Endothelial cell of umbilical vein (primary cell): ENCODE results near the gene TUSC7. TPM values are rescaled to one million over a fixed set of nuclear protein-coding genes. Genes with fewer than 3 reads are reported as not detected.

Experiments used
- BruUV-seq: library from RNA; stranded (reverse); fragments of 400-500 nt; replicated peaks from 2 replicates; lab custom pipeline; 2021; lab: Mats Ljungman, UMichigan
- CTCF ChIA-PET: fragments of 300-600, 350-600 bp; sonication (Branson Sonifier 250); formaldehyde crosslinking; loops from one replicate; lab custom pipeline; 2021; ENCODE audit warnings: antibody characterized with exemption, inconsistent platforms; lab: Charles Lee
- POLR2A ChIA-PET: fragments of 300-600, 350-600 bp; sonication (Branson Sonifier 250); formaldehyde crosslinking; loops from one replicate; lab custom pipeline; 2021; ENCODE audit warnings: antibody characterized with exemption, inconsistent platforms; lab: Charles Lee
- DNase-seq: peaks from one replicate; pipeline ENCODE4 v3.0.0-alpha.2; 2011; ENCODE audit warnings: low read depth, low spot score
- FAIRE-seq: peaks from 2 replicates; lab custom pipeline; 2011; peaks lifted over from hg19 to GRCh38; lab: Jason Lieb, UNC
- H2AFZ ChIP-seq: 2 replicates; pipeline ENCODE4 v1.6.0; 2012; ENCODE audit warnings: low read depth, low read length, control low read depth, inconsistent platforms
- H3K27ac ChIP-seq: 2 replicates; pipeline ENCODE4 v1.5.1; 2011; ENCODE audit warnings: low read depth, mild to moderate bottlenecking, control low read depth, low read length, moderate library complexity; ENCODE audit not compliant: insufficient read depth
- H3K27me3 ChIP-seq, 2 experiments: 2 replicates each; pipeline versions ENCODE4 v1.6.0 to v1.6.1; 2011; ENCODE audit warnings: low read length in 2 of 2, mixed read lengths in 1 of 2; ENCODE audit not compliant: control insufficient read depth in 2 of 2, insufficient read depth in 2 of 2
- H3K36me3 ChIP-seq, 2 experiments: 2 replicates in 1 of 2; 3 replicates in 1 of 2; pipeline ENCODE4 v1.5.1; 2011; ENCODE audit warnings: low read length in 2 of 2, mild to moderate bottlenecking in 1 of 2, moderate library complexity in 1 of 2; ENCODE audit not compliant: control insufficient read depth in 2 of 2, insufficient read depth in 2 of 2; ENCODE audit errors: extremely low read depth in 1 of 2
- H3K4me1 ChIP-seq: 3 replicates; pipeline ENCODE4 v1.5.1; 2011; ENCODE audit warnings: mild to moderate bottlenecking, low read length; ENCODE audit not compliant: control insufficient read depth, insufficient read depth; ENCODE audit errors: extremely low read depth
- H3K4me2 ChIP-seq: 2 replicates; pipeline ENCODE4 v1.6.1; 2011; ENCODE audit warnings: low read length, control low read depth, mixed read lengths; ENCODE audit not compliant: insufficient read depth
- H3K4me3 ChIP-seq, 3 experiments: fragments of 200-600 bp in 1 of 3; sonication (generic), shearing (Covaris generic) in 1 of 3; replicated peaks in 1 of 3; 2 replicates each; pipeline ENCODE4 v1.5.1; 2011 to 2016; ENCODE audit warnings: control low read depth in 3 of 3, low read length in 3 of 3, mild to moderate bottlenecking in 2 of 3, inconsistent platforms in 1 of 3, low read depth in 1 of 3, moderate library complexity in 1 of 3; ENCODE audit not compliant: insufficient read depth in 1 of 3
- H3K79me2 ChIP-seq: 2 replicates; pipeline ENCODE4 v1.6.0; 2012; ENCODE audit warnings: low read length, inconsistent platforms; ENCODE audit not compliant: control insufficient read depth, insufficient read depth
- H3K9ac ChIP-seq: replicated peaks from 2 replicates; pipeline ENCODE3; 2011; ENCODE audit warnings: low read length, control low read depth; ENCODE audit not compliant: insufficient read depth; ENCODE audit errors: extremely low read depth
- H3K9me1 ChIP-seq: replicated peaks from 3 replicates; pipeline ENCODE4 v1.6.0; 2011; ENCODE audit warnings: mild to moderate bottlenecking, low read length; ENCODE audit not compliant: control insufficient read depth, insufficient read depth; ENCODE audit errors: extremely low read depth
- H3K9me3 ChIP-seq: replicated peaks from 2 replicates; pipeline ENCODE4 v1.5.1; 2012; ENCODE audit warnings: low read length, inconsistent platforms; ENCODE audit not compliant: control insufficient read depth, insufficient read depth
- H4K20me1 ChIP-seq: replicated peaks from 2 replicates; pipeline ENCODE3; 2011; ENCODE audit warnings: mild to moderate bottlenecking, low read length; ENCODE audit not compliant: control insufficient read depth, insufficient read depth; ENCODE audit errors: extremely low read depth
- EZH2 ChIP-seq: IDR thresholded peaks from 2 replicates; pipeline ENCODE4 v1.6.1; 2012; ENCODE audit warnings: borderline replicate concordance, low read depth, mild to moderate bottlenecking, moderate library complexity, low read length, inconsistent platforms; ENCODE audit not compliant: severe bottlenecking
- FOS ChIP-seq: IDR thresholded peaks from 2 replicates; pipeline ENCODE4 v1.6.1; 2011; ENCODE audit warnings: mild to moderate bottlenecking, low read length, moderate library complexity, borderline replicate concordance; ENCODE audit not compliant: insufficient read depth
- GATA2 ChIP-seq: IDR thresholded peaks from 2 replicates; pipeline ENCODE4 v1.7.0; 2011; ENCODE audit warnings: low read depth, mild to moderate bottlenecking, moderate library complexity, mixed read lengths, low read length; ENCODE audit not compliant: insufficient read length, insufficient read depth
- JUN ChIP-seq: IDR thresholded peaks from 2 replicates; pipeline ENCODE4 v1.6.1; 2011; ENCODE audit warnings: borderline replicate concordance, low read depth; ENCODE audit not compliant: insufficient read length, insufficient read depth
- MYC ChIP-seq: IDR thresholded peaks from one replicate; pipeline ENCODE4 v1.6.1; 2011; ENCODE audit warnings: mild to moderate bottlenecking, low read depth, low read length
- POLR2A ChIP-seq: IDR thresholded peaks from 2 replicates; pipeline ENCODE4 v1.6.1; 2012; ENCODE audit warnings: low read depth, mild to moderate bottlenecking, control low read depth, low read length
- POLR2AphosphoS5 ChIP-seq: IDR thresholded peaks from 2 replicates; pipeline ENCODE4 v1.6.1; 2012; ENCODE audit warnings: low read depth, mild to moderate bottlenecking, control low read depth, low read length, moderate library complexity; ENCODE audit not compliant: insufficient read depth
- dilution Hi-C: fragments of 300-500 bp; cut with MboI; formaldehyde crosslinking; loops from one replicate; pipeline ENCODE4 v1.15.0; 2019; ENCODE audit warnings: low sequenced_read_pairs; ENCODE audit not compliant: extremely low pct_ligation_motif_present
- intact Hi-C: fragments of 100-400 bp; cut with micrococcal nuclease; formaldehyde crosslinking; loops from one replicate; pipeline ENCODE4 v1.10.0; 2022
- polyA plus RNA-seq, 4 experiments: library from polyadenylated mRNA; depleted of rRNA in 3 of 4; stranded (reverse) in 3 of 4; unstranded in 1 of 4; fragments of >200 nt; gene quantifications; 2 replicates each; pipeline versions ENCODE4 v1.2.1 to v1.2.3, GENCODE V29; 2011 to 2012; ENCODE audit warnings: missing spikeins in 1 of 4
- total RNA-seq: library from RNA; stranded (reverse); gene quantifications from 2 replicates; pipeline ENCODE4 v1.2.3, GENCODE V29; 2021
- TF ChIP-seq, protein P1 (sequence below), 2 donors: IDR thresholded peaks; 1 replicate in 1 of 2; 2 replicates in 1 of 2; pipeline ENCODE4 v1.5.1; 2011; ENCODE audit warnings: low read length in 2 of 2, mild to moderate bottlenecking in 2 of 2, moderate library complexity in 2 of 2, control low read depth in 1 of 2, inconsistent platforms in 1 of 2, low read depth in 1 of 2; ENCODE audit not compliant: insufficient read depth in 1 of 2; ENCODE audit errors: extremely low read depth in 1 of 2
- TF ChIP-seq, protein P2 (sequence below): IDR thresholded peaks from 2 replicates; pipeline ENCODE4 v1.6.1; 2011; ENCODE audit not compliant: insufficient read depth, insufficient read length

Gene TUSC7
- total and polyA plus RNA-seq, 2 donors (not counting 3 experiments of a cell fraction or from before 2014, with no cell fraction given): not detected

DNA sequence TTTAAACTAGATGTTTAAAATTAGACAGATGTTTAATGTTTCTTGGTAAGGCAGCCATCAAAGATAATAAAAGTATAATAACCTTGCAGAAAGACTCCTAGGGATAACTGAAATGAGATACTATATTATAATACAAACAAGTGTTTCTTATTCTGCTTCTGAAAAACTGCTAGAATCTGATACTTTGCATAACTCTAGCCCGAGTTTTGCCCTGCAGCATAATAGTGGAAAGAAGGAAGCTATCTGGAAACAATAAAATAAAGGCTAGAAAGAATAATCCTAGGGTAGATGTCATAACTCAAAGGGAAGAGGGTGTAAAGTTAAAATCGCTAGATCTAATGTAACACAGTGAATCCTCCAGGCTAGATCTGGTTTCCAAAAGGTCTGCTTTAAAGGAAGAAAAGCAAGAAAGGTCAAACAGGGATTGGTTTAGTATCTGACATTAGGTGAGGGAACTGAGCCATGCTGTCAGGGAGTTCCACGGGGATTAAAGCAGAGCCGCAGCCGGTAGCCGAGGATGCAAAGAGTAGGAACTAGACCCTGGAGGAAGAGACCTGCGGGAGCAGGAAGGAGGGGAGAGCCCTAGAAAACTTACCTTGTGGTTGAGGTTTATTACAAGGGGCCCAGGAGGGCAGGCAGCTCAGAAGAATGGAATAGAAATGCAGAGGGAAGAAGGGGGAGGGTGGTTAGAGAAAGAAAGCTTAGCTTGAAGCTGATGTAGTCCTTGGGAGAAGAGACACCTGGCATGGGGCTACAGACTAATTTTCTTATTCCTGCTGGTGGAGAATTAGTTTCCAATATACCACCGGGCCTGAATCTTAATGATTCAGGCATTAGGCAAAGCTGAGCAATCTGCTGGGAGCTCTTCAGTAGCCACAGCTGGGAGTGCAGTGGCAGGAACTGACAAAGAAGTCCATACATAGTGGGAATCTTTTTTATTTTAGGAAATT is 46.1 kb upstream of the TUSC7 start:
- intact Hi-C loops: no loop called here
- no peak for DNase-seq
- no peak overlapping the region for H3K4me3 ChIP-seq

More for the DNA sequence above, 46.1 kb upstream of the TUSC7 start:
- no peaks in the 10 kb centered on the region for H3K9me1 ChIP-seq
- no peaks in the 10 kb centered on the region for H3K79me2 ChIP-seq
- H3K27ac ChIP-seq: no peak overlapping the region
- H3K9me3 ChIP-seq: no peaks in the 10 kb centered on the region
- ChIA-PET CTCF (no interaction called here), POLR2A (no interaction called here)
- H2AFZ ChIP-seq: no peak overlapping the region
- BruUV-seq: no TSS peak
- FAIRE-seq: no peak
- H3K36me3 ChIP-seq: no peaks in the 10 kb centered on the region
- no peaks in the 10 kb centered on the region for H4K20me1 ChIP-seq
- dilution Hi-C loops: no loop called here
- TF ChIP-seq, protein P1, sequence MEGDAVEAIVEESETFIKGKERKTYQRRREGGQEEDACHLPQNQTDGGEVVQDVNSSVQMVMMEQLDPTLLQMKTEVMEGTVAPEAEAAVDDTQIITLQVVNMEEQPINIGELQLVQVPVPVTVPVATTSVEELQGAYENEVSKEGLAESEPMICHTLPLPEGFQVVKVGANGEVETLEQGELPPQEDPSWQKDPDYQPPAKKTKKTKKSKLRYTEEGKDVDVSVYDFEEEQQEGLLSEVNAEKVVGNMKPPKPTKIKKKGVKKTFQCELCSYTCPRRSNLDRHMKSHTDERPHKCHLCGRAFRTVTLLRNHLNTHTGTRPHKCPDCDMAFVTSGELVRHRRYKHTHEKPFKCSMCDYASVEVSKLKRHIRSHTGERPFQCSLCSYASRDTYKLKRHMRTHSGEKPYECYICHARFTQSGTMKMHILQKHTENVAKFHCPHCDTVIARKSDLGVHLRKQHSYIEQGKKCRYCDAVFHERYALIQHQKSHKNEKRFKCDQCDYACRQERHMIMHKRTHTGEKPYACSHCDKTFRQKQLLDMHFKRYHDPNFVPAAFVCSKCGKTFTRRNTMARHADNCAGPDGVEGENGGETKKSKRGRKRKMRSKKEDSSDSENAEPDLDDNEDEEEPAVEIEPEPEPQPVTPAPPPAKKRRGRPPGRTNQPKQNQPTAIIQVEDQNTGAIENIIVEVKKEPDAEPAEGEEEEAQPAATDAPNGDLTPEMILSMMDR (IDR thresholded peaks at IDR 0.05; ENCODE audit: extremely low read depth in 1 of 2, insufficient read depth in 1 of 2, low read depth in 1 of 2, low read length in 2 of 2): no peak
- TF ChIP-seq EZH2: no peak
- no peak for TF ChIP-seq POLR2AphosphoS5
- TF ChIP-seq GATA2: no peak
- no peak for TF ChIP-seq FOS
- no peak for TF ChIP-seq JUN
- no peak for TF ChIP-seq MYC
- TF ChIP-seq POLR2A: no peak
- TF ChIP-seq, protein P2, sequence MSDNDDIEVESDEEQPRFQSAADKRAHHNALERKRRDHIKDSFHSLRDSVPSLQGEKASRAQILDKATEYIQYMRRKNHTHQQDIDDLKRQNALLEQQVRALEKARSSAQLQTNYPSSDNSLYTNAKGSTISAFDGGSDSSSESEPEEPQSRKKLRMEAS: no peak
- H3K9ac ChIP-seq: no peak overlapping the region
- no peaks in the 10 kb centered on the region for H3K27me3 ChIP-seq
- H3K4me2 ChIP-seq: no peak overlapping the region
- H3K4me1 ChIP-seq: no peaks in the 10 kb centered on the region
